Body of pancreas (tissue), 4 donors: Measurements from ENCODE around the gene ZSCAN5B.
"Not testable (repeated sequence)": the region's sequence is repeated elsewhere in the genome, so short reads cannot be mapped to it uniquely, and the experiment has no call there.

Experiments used
- CTCF ChIP-seq, 7 experiments: fragments of 450-650 bp in 4 of 7; fragments of 200-600 bp in 3 of 7; sonication (generic) in 3 of 7; IDR thresholded peaks; one replicate each; pipeline ENCODE4 v1.5.1; 2016 to 2019; ENCODE audit warnings: antibody characterized with exemption in 7 of 7
- POLR2A ChIP-seq, 3 donors: fragments of 450-650 bp; IDR thresholded peaks; one replicate each; pipeline ENCODE4 v1.6.1; 2016; ENCODE audit warnings: antibody characterized with exemption in 3 of 3, mild to moderate bottlenecking in 2 of 3

- not testable (repeated sequence) for TF ChIP-seq CTCF, POLR2A (IDR thresholded peaks at IDR 0.05)
Measured at GRCh38 chr19:56210036-56210435, 12.5 kb upstream of the ZSCAN5B start.
